WTC11 (cell line): ENCODE data around the gene OR6N2.
A peak's percentile ranks its signal among the peaks of the same experiment; 100 is the strongest.

Source experiments
- ATF1 ChIP-seq: sonication (generic); formaldehyde crosslinking; IDR thresholded peaks from 2 replicates; pipeline ENCODE4 v1.8.1; 2023; ENCODE audit warnings: mild to moderate bottlenecking, moderate library complexity, missing genetic modification reagents
- ATF6 ChIP-seq: sonication (generic); formaldehyde crosslinking; IDR thresholded peaks from 2 replicates; pipeline ENCODE4 v1.8.1; 2023; ENCODE audit warnings: mild to moderate bottlenecking, missing genetic modification reagents
- CTCF ChIP-seq: fragments of 200-600 bp; IDR thresholded peaks from 2 replicates; pipeline ENCODE4 v1.8.0; 2022; ENCODE audit warnings: antibody characterized with exemption
- ELF4 ChIP-seq: sonication (generic); formaldehyde crosslinking; IDR thresholded peaks from 2 replicates; pipeline ENCODE4 v1.8.1; 2022; ENCODE audit warnings: low read depth, mild to moderate bottlenecking, moderate library complexity, missing genetic modification reagents
- ERG ChIP-seq: fragments of 250-450 bp; sonication (Bioruptor Pico); IDR thresholded peaks from 2 replicates; pipeline ENCODE4 v1.8.0; 2021; ENCODE audit warnings: mild to moderate bottlenecking
- GABPB1 ChIP-seq: sonication (generic); formaldehyde crosslinking; IDR thresholded peaks from 2 replicates; pipeline ENCODE4 v1.8.1; 2023; ENCODE audit warnings: mild to moderate bottlenecking, missing genetic modification reagents
- GTF2I ChIP-seq: fragments of 250-450 bp; sonication (Bioruptor Pico); conservative IDR thresholded peaks from 2 replicates; pipeline ENCODE4 v1.4.0; 2021; ENCODE audit warnings: mild to moderate bottlenecking
- IRF2 ChIP-seq: sonication (generic); formaldehyde crosslinking; IDR thresholded peaks from 2 replicates; pipeline ENCODE4 v1.8.0; 2022; ENCODE audit warnings: low read depth, missing genetic modification reagents, borderline replicate concordance
- NR1H2 ChIP-seq: sonication (generic); formaldehyde crosslinking; IDR thresholded peaks from 2 replicates; pipeline ENCODE4 v1.9.0; 2021; ENCODE audit warnings: mild to moderate bottlenecking, moderate library complexity, missing genetic modification reagents
- TP53 ChIP-seq: sonication (generic); formaldehyde crosslinking; IDR thresholded peaks from 2 replicates; pipeline ENCODE4 v1.8.1; 2023; ENCODE audit warnings: mild to moderate bottlenecking, missing genetic modification reagents
- ZBTB43 ChIP-seq: sonication (generic); formaldehyde crosslinking; IDR thresholded peaks from 2 replicates; pipeline ENCODE4 v1.8.1; 2023; ENCODE audit warnings: mild to moderate bottlenecking, missing genetic modification reagents
- ZNF232 ChIP-seq: sonication (generic); formaldehyde crosslinking; IDR thresholded peaks from 2 replicates; pipeline ENCODE4 v1.8.0; 2022; ENCODE audit warnings: mild to moderate bottlenecking, missing genetic modification reagents

- no peak for TF ChIP-seq GTF2I (CRISPR knock-in tag)
- TF ChIP-seq CTCF, result peak; percentile 38; the same call in 1 of the 2 replicates
- no peak for TF ChIP-seq GABPB1 (CRISPR knock-in tag)
- no peak for TF ChIP-seq ELF4
- no peak for TF ChIP-seq ATF6 (CRISPR knock-in tag)
- no peak for TF ChIP-seq NR1H2 (CRISPR knock-in tag)
- no peak for TF ChIP-seq ERG (CRISPR knock-in tag)
- no peak for TF ChIP-seq IRF2
- TF ChIP-seq ZNF232 (CRISPR knock-in tag), result no peak
- TF ChIP-seq ZBTB43, result no peak
- TF ChIP-seq TP53 (CRISPR knock-in tag), result no peak
- TF ChIP-seq ATF1 (CRISPR knock-in tag), result no peak
Measured at GRCh38 chr1:158793604-158794003, 12.6 kb upstream of the OR6N2 start.
